WTC11 (cell line): ENCODE measurements around the gene GDF7. TPM values are rescaled to one million over a fixed set of nuclear protein-coding genes. Genes with fewer than 3 reads are reported as not detected.

Experiments
- ATAC-seq: fragments of 200-7000 bp; cut with Tn5 transposase; 2 replicates; pipeline ENCODE4 v1.10.0; 2021; ENCODE audit warnings: mild to moderate bottlenecking, moderate library complexity
- CTCF ChIA-PET: fragments of 300-600 bp; sonication (Branson Sonifier 250); formaldehyde crosslinking; loops from one replicate; lab custom pipeline; 2021; ENCODE audit warnings: antibody characterized with exemption; lab: Charles Lee
- POLR2A ChIA-PET: fragments of 350-600 bp; sonication (Branson Sonifier 250); formaldehyde crosslinking; loops from one replicate; lab custom pipeline; 2021; ENCODE audit warnings: antibody characterized with exemption; lab: Charles Lee
- DNase-seq: peaks from one replicate; pipeline ENCODE4 v3.0.0; 2021; ENCODE audit warnings: low spot score
- H3K27ac Mint-ChIP-seq: 2 replicates; pipeline ENCODE4 v1.8.0; 2021; ENCODE audit warnings: mixed read lengths
- H3K27me3 Mint-ChIP-seq: 2 replicates; pipeline ENCODE4 v1.8.0; 2021; ENCODE audit warnings: low read depth, mild to moderate bottlenecking, moderate library complexity, mixed read lengths
- H3K36me3 Mint-ChIP-seq: 2 replicates; pipeline ENCODE4 v1.8.0; 2021; ENCODE audit warnings: mixed read lengths
- H3K4me1 Mint-ChIP-seq: 2 replicates; pipeline ENCODE4 v1.8.0; 2022; ENCODE audit warnings: mixed read lengths
- H3K4me3 Mint-ChIP-seq: 2 replicates; pipeline ENCODE4 v1.8.0; 2021; ENCODE audit warnings: mild to moderate bottlenecking, moderate library complexity, mixed read lengths
- H3K9me3 Mint-ChIP-seq: 2 replicates; pipeline ENCODE4 v1.8.0; 2021; ENCODE audit warnings: mixed read lengths
- CREM ChIP-seq: sonication (generic); formaldehyde crosslinking; IDR thresholded peaks from 2 replicates; pipeline ENCODE4 v1.8.1; 2022; ENCODE audit warnings: mild to moderate bottlenecking, missing genetic modification reagents, moderate library complexity
- FOXK1 ChIP-seq: sonication (generic); formaldehyde crosslinking; IDR thresholded peaks from 2 replicates; pipeline ENCODE4 v1.8.0; 2022; ENCODE audit warnings: mild to moderate bottlenecking, moderate library complexity, missing genetic modification reagents
- GTF2I ChIP-seq: fragments of 250-450 bp; sonication (Bioruptor Pico); conservative IDR thresholded peaks from 2 replicates; pipeline ENCODE4 v1.4.0; 2021; ENCODE audit warnings: mild to moderate bottlenecking
- NR1H2 ChIP-seq: sonication (generic); formaldehyde crosslinking; IDR thresholded peaks from 2 replicates; pipeline ENCODE4 v1.9.0; 2021; ENCODE audit warnings: mild to moderate bottlenecking, moderate library complexity, missing genetic modification reagents
- OVOL2 ChIP-seq: fragments of 250-450 bp; sonication (Bioruptor Pico); IDR thresholded peaks from 2 replicates; pipeline ENCODE4 v1.9.0; 2021; ENCODE audit warnings: mild to moderate bottlenecking, borderline replicate concordance
- ZNF232 ChIP-seq: sonication (generic); formaldehyde crosslinking; IDR thresholded peaks from 2 replicates; pipeline ENCODE4 v1.8.0; 2022; ENCODE audit warnings: mild to moderate bottlenecking, missing genetic modification reagents
- ZNF263 ChIP-seq: sonication (generic); formaldehyde crosslinking; IDR thresholded peaks from 2 replicates; pipeline ENCODE4 v1.8.1; 2022; ENCODE audit warnings: low read depth, mild to moderate bottlenecking, moderate library complexity, missing genetic modification reagents
- ZNF396 ChIP-seq: fragments of 250-450 bp; sonication (Bioruptor Pico); IDR thresholded peaks from 2 replicates; pipeline ENCODE4 v1.8.0; 2021; ENCODE audit warnings: mild to moderate bottlenecking, moderate library complexity, borderline replicate concordance
- ZNF423 ChIP-seq: fragments of 250-450 bp; sonication (Bioruptor Pico); IDR thresholded peaks from 2 replicates; pipeline ENCODE4 v2.1.2; 2022; ENCODE audit warnings: mild to moderate bottlenecking, moderate library complexity
- total RNA-seq: library from RNA; stranded (reverse); gene quantifications from 3 replicates; pipeline ENCODE4 v1.2.3, GENCODE V29; 2021
- TF ChIP-seq, protein P1 (sequence below): sonication (generic); formaldehyde crosslinking; conservative IDR thresholded peaks from 2 replicates; pipeline ENCODE4 v1.8.1; 2023; ENCODE audit warnings: mild to moderate bottlenecking, low read depth, missing genetic modification reagents, moderate library complexity
- TF ChIP-seq, protein P2 (sequence below): sonication (generic); formaldehyde crosslinking; IDR thresholded peaks from 2 replicates; pipeline ENCODE4 v1.8.0; 2022; ENCODE audit warnings: mild to moderate bottlenecking, missing genetic modification reagents
- TF ChIP-seq, protein P3 (sequence below): sonication (generic); formaldehyde crosslinking; IDR thresholded peaks from 2 replicates; pipeline ENCODE4 v1.8.1; 2023; ENCODE audit warnings: mild to moderate bottlenecking, missing genetic modification reagents
- TF ChIP-seq, protein P4 (sequence below): sonication (generic); formaldehyde crosslinking; IDR thresholded peaks from 2 replicates; pipeline ENCODE4 v1.8.1; 2023; ENCODE audit warnings: mild to moderate bottlenecking, moderate library complexity, missing genetic modification reagents
- TF ChIP-seq, protein P5 (sequence below): fragments of 250-450 bp; sonication (Bioruptor Pico); conservative IDR thresholded peaks from 2 replicates; pipeline ENCODE4 v1.9.0; 2021; ENCODE audit warnings: mild to moderate bottlenecking

Gene GDF7
- total RNA-seq, 1 experiment from 2014 or later, result 0.55 TPM

DNA sequence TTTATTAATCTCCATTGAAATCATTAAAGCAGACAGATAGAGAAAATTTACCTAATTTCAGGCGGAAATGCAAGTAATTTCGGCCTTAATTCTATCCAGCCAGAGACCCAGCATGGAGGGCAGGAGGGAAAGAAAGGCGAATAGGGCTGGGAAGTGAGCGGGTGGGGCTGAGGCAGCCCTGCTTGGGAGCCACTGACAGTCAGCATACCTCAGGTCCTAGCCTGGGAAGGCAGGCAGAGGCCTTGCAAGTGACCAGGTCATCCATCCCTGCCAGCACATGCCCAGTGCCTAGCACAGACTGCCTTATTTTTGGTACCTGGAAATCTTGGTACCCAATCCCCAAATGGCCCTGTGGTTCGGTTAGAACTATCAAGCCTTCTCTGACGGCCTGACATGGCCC, 1.5 kb downstream of the GDF7 start (continued):
- TF ChIP-seq, protein P1, sequence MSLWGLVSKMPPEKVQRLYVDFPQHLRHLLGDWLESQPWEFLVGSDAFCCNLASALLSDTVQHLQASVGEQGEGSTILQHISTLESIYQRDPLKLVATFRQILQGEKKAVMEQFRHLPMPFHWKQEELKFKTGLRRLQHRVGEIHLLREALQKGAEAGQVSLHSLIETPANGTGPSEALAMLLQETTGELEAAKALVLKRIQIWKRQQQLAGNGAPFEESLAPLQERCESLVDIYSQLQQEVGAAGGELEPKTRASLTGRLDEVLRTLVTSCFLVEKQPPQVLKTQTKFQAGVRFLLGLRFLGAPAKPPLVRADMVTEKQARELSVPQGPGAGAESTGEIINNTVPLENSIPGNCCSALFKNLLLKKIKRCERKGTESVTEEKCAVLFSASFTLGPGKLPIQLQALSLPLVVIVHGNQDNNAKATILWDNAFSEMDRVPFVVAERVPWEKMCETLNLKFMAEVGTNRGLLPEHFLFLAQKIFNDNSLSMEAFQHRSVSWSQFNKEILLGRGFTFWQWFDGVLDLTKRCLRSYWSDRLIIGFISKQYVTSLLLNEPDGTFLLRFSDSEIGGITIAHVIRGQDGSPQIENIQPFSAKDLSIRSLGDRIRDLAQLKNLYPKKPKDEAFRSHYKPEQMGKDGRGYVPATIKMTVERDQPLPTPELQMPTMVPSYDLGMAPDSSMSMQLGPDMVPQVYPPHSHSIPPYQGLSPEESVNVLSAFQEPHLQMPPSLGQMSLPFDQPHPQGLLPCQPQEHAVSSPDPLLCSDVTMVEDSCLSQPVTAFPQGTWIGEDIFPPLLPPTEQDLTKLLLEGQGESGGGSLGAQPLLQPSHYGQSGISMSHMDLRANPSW (CRISPR knock-in tag), result no peak
- TF ChIP-seq OVOL2 (CRISPR knock-in tag) (no peak), GTF2I (CRISPR knock-in tag) (no peak), ZNF232 (CRISPR knock-in tag) (no peak), CREM (CRISPR knock-in tag) (no peak), NR1H2 (CRISPR knock-in tag) (no peak), FOXK1 (no peak)
- TF ChIP-seq, protein P2, sequence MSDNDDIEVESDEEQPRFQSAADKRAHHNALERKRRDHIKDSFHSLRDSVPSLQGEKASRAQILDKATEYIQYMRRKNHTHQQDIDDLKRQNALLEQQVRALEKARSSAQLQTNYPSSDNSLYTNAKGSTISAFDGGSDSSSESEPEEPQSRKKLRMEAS (CRISPR knock-in tag), result no peak
- TF ChIP-seq, protein P3, sequence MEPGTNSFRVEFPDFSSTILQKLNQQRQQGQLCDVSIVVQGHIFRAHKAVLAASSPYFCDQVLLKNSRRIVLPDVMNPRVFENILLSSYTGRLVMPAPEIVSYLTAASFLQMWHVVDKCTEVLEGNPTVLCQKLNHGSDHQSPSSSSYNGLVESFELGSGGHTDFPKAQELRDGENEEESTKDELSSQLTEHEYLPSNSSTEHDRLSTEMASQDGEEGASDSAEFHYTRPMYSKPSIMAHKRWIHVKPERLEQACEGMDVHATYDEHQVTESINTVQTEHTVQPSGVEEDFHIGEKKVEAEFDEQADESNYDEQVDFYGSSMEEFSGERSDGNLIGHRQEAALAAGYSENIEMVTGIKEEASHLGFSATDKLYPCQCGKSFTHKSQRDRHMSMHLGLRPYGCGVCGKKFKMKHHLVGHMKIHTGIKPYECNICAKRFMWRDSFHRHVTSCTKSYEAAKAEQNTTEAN (CRISPR knock-in tag), result no peak

DNA sequence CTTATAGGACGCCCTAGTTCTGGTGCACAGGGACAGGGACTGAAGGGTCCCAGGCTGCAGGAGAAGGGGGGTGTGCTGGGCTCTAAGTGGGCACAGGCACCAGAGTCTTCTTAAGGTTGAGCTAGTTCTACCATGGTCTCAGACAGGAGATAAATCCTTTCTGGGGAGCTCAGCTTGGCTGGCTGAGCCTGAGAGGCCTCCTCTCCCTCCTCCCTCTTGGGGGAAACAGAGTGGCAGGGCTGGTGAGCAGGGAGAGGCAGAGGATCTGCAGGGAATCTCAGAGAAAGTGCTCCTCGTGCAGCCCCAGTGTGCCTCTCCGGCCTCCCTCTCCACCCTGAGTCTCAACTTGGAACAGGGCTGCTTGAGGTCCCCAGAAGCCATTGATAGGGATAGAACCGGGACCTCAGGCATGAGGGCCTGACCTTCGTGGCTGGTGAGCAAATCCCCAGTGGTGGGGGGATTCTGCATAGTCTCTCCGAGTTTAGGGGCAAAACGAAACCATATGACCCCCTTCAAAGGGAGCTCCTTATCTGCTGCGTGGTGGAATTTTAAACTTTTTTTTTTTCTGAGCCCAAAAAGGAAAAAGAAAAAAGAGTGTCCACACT, 2.0 kb downstream of the GDF7 start:
- TF ChIP-seq ZNF263 (CRISPR knock-in tag) (peak; percentile 30; the same call in 1 of the 2 replicates), ZNF396 (no peak), ZNF423 (CRISPR knock-in tag) (no peak)
- peaks cover 55% of the 10 kb centered on the region for H3K4me1 Mint-ChIP-seq
- H3K36me3 Mint-ChIP-seq, result no peaks in the 10 kb centered on the region
- no peaks in the 10 kb centered on the region for H3K9me3 Mint-ChIP-seq
- ChIA-PET POLR2A (interaction anchor here (0.7 kb wide), 1 partner anchor 14 kb away, joined by 3 read pairs; no protein-coding TSS in a partner anchor), CTCF (interaction anchor here (2.8 kb wide), 1 partner anchor 18 kb away, joined by 15 read pairs; the partner anchor contains the start of gene HS1BP3)
- H3K27ac Mint-ChIP-seq, result no peak overlapping the region
- H3K27me3 Mint-ChIP-seq, result peaks cover 96% of the 10 kb centered on the region
- DNase-seq (no peak), ATAC-seq (no peak)
- H3K4me3 Mint-ChIP-seq, result peak overlapping the region; percentile 53; the same call in 1 of the 2 replicates

DNA sequence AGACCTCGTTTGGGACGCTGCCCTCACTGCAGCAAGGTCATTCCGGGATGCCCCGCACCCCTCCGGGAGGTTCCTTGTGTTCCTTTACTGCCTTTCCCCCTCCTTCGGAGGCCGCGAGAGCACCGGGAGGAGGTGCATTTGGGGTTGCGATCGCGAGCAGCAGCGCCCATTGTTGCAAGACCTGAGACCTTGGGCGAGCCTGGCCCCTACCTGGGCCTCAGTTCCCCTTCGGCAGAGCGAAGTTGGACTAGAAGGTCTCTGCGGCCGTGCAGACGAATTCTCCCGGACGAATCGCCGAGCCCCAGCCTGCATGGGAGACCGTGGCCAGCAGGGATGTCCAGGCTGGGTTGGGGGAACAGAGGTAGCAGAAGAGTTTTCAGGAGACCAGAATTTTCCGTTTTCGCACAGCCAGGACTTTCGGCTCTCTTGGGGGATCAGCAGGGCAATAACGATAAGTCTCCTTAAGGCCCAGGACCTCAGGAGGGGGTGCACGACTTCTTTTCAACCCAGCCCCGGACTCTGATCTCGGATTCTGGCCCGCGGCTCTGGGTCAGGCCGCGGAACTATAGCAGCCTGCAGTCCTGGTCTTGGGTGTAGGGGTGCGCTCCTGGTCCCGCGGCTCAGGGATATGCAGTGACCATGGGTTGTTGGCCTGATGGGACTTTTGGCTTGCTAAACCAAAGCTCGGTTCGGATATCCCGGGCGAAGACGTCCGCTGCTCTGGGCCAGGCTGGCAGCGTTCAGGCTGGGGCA, 2.8 kb downstream of the GDF7 start:
- CTCF ChIA-PET, result interaction anchor here (2.8 to 10.1 kb wide), 2 partner anchors 6 to 19 kb away, joined by 15 to 329 read pairs; partner anchors contain the start of genes GDF7 and HS1BP3
- Mint-ChIP-seq H3K27me3 (peaks cover 96% of the 10 kb centered on the region), H3K4me3 (peak overlapping the region; percentile 53)

More for the DNA sequence above, 2.8 kb downstream of the GDF7 start:
- TF ChIP-seq, protein P4, sequence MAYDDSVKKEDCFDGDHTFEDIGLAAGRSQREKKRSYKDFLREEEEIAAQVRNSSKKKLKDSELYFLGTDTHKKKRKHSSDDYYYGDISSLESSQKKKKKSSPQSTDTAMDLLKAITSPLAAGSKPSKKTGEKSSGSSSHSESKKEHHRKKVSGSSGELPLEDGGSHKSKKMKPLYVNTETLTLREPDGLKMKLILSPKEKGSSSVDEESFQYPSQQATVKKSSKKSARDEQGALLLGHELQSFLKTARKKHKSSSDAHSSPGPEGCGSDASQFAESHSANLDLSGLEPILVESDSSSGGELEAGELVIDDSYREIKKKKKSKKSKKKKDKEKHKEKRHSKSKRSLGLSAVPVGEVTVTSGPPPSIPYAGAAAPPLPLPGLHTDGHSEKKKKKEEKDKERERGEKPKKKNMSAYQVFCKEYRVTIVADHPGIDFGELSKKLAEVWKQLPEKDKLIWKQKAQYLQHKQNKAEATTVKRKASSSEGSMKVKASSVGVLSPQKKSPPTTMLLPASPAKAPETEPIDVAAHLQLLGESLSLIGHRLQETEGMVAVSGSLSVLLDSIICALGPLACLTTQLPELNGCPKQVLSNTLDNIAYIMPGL (CRISPR knock-in tag), result 0 out of 2 replicates have a peak, but pooled peaks have one; percentile 23
- TF ChIP-seq, protein P5, sequence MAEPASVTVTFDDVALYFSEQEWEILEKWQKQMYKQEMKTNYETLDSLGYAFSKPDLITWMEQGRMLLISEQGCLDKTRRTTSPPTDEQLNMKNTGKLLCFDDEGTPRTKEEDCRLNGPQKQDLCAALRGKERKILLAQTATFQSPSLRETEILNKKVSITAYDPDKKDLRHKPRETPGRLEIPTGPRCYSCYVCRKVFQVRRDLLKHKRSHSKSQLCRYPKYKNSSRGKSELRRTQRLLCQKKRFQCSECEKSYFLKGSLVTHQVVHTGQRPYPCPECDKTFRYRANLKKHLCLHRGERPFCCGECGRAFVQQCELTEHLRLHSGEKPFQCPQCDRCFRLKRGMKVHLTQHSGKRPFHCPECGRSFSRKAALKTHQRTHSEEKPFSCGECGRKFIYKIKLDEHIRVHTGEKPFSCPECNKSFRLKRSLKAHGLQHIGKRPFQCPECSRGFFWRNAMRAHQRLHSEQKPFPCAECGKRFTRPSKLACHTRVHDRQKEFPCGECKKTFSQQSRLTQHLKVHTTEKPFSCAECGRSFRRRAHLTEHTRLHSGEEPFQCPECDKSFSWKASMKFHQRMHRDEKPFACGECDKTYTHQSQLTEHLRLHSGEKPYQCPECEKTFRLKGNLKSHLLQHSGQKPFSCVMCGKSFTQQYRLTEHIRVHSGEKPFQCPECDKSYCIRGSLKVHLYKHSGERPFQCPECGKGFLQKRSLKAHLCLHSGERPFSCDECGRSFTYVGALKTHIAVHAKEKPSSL (CRISPR knock-in tag), result no peak
- Mint-ChIP-seq H3K9me3 (no peaks in the 10 kb centered on the region), H3K27ac (no peak overlapping the region), H3K4me1 (peaks cover 55% of the 10 kb centered on the region), H3K36me3 (no peaks in the 10 kb centered on the region)
- POLR2A ChIA-PET, result interaction anchor here (0.7 to 1.0 kb wide), 2 partner anchors 13 to 153 kb away, joined by 3 read pairs; partner anchors contain the start of gene LDAH
- no peak for ATAC-seq
- no peak for DNase-seq
